ENCODE results near the gene NFIX. TPM values are rescaled to one million over a fixed set of nuclear protein-coding genes. Genes with fewer than 3 reads are reported as not detected.
A peak's percentile ranks its signal among the peaks of the same experiment; 100 is the strongest.

The NFIX gene
- total and polyA plus RNA-seq, 2 of the 13 experiments (the other 11 are each of a cell fraction or from before 2014, with no cell fraction given): 3.4 to 5.4 TPM

- TF ChIP-seq, protein P1, sequence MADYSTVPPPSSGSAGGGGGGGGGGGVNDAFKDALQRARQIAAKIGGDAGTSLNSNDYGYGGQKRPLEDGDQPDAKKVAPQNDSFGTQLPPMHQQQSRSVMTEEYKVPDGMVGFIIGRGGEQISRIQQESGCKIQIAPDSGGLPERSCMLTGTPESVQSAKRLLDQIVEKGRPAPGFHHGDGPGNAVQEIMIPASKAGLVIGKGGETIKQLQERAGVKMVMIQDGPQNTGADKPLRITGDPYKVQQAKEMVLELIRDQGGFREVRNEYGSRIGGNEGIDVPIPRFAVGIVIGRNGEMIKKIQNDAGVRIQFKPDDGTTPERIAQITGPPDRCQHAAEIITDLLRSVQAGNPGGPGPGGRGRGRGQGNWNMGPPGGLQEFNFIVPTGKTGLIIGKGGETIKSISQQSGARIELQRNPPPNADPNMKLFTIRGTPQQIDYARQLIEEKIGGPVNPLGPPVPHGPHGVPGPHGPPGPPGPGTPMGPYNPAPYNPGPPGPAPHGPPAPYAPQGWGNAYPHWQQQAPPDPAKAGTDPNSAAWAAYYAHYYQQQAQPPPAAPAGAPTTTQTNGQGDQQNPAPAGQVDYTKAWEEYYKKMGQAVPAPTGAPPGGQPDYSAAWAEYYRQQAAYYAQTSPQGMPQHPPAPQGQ (CRISPR knock-in tag; IDR thresholded peaks at IDR 0.05; ENCODE audit: borderline replicate concordance): no peak
- TF ChIP-seq EZH2 (conservative IDR thresholded peaks at IDR 0.05; ENCODE audit: low read depth, low read length) (no peak), MEIS2 (CRISPR knock-in tag; IDR thresholded peaks at IDR 0.05) (peak; percentile 57; the same call in 1 of the 2 replicates), PHB2 (IDR thresholded peaks at IDR 0.05; ENCODE audit: partially characterized antibody) (no peak), ZNF703 (CRISPR knock-in tag; IDR thresholded peaks at IDR 0.05; ENCODE audit: borderline replicate concordance) (no peak), NAIF1 (CRISPR knock-in tag; IDR thresholded peaks at IDR 0.05; ENCODE audit: borderline replicate concordance) (no peak), ZNF33B (CRISPR knock-in tag; IDR thresholded peaks at IDR 0.05) (no peak), TCF12 (IDR thresholded peaks at IDR 0.05) (no peak), TCF12 (CRISPR knock-in tag; IDR thresholded peaks at IDR 0.05) (peak; percentile 18; the same call in 1 of the 2 replicates), GATA4 (IDR thresholded peaks at IDR 0.05; ENCODE audit: borderline replicate concordance, low read depth) (no peak), RAD21 (CRISPR knock-in tag; IDR thresholded peaks at IDR 0.05) (peak; percentile 97), CSRNP2 (CRISPR knock-in tag; conservative IDR thresholded peaks at IDR 0.05; ENCODE audit: low read depth) (no peak), ARNTL (CRISPR knock-in tag; IDR thresholded peaks at IDR 0.05) (0 out of 2 replicates have a peak, but pooled peaks have one; percentile 33), ELF3 (CRISPR knock-in tag; IDR thresholded peaks at IDR 0.05) (peak; percentile 56; the same call in 1 of the 2 replicates), SMYD3 (CRISPR knock-in tag; IDR thresholded peaks at IDR 0.05) (no peak; the same call in 1 of the 2 replicates), MIER3 (CRISPR knock-in tag; IDR thresholded peaks at IDR 0.05; ENCODE audit: borderline replicate concordance) (peak; percentile 39; the same call in 1 of the 2 replicates), HDAC2 (CRISPR knock-in tag; IDR thresholded peaks at IDR 0.05) (0 out of 2 replicates have a peak, but pooled peaks have one; percentile 27)
- TF ChIP-seq, protein P2, sequence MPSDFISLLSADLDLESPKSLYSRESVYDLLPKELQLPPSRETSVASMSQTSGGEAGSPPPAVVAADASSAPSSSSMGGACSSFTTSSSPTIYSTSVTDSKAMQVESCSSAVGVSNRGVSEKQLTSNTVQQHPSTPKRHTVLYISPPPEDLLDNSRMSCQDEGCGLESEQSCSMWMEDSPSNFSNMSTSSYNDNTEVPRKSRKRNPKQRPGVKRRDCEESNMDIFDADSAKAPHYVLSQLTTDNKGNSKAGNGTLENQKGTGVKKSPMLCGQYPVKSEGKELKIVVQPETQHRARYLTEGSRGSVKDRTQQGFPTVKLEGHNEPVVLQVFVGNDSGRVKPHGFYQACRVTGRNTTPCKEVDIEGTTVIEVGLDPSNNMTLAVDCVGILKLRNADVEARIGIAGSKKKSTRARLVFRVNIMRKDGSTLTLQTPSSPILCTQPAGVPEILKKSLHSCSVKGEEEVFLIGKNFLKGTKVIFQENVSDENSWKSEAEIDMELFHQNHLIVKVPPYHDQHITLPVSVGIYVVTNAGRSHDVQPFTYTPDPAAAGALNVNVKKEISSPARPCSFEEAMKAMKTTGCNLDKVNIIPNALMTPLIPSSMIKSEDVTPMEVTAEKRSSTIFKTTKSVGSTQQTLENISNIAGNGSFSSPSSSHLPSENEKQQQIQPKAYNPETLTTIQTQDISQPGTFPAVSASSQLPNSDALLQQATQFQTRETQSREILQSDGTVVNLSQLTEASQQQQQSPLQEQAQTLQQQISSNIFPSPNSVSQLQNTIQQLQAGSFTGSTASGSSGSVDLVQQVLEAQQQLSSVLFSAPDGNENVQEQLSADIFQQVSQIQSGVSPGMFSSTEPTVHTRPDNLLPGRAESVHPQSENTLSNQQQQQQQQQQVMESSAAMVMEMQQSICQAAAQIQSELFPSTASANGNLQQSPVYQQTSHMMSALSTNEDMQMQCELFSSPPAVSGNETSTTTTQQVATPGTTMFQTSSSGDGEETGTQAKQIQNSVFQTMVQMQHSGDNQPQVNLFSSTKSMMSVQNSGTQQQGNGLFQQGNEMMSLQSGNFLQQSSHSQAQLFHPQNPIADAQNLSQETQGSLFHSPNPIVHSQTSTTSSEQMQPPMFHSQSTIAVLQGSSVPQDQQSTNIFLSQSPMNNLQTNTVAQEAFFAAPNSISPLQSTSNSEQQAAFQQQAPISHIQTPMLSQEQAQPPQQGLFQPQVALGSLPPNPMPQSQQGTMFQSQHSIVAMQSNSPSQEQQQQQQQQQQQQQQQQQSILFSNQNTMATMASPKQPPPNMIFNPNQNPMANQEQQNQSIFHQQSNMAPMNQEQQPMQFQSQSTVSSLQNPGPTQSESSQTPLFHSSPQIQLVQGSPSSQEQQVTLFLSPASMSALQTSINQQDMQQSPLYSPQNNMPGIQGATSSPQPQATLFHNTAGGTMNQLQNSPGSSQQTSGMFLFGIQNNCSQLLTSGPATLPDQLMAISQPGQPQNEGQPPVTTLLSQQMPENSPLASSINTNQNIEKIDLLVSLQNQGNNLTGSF (CRISPR knock-in tag; IDR thresholded peaks at IDR 0.05): no peak
- TF ChIP-seq, protein P3, sequence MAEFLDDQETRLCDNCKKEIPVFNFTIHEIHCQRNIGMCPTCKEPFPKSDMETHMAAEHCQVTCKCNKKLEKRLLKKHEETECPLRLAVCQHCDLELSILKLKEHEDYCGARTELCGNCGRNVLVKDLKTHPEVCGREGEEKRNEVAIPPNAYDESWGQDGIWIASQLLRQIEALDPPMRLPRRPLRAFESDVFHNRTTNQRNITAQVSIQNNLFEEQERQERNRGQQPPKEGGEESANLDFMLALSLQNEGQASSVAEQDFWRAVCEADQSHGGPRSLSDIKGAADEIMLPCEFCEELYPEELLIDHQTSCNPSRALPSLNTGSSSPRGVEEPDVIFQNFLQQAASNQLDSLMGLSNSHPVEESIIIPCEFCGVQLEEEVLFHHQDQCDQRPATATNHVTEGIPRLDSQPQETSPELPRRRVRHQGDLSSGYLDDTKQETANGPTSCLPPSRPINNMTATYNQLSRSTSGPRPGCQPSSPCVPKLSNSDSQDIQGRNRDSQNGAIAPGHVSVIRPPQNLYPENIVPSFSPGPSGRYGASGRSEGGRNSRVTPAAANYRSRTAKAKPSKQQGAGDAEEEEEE (CRISPR knock-in tag; IDR thresholded peaks at IDR 0.05; ENCODE audit: borderline replicate concordance): no peak
These were observed 11.6 kb upstream of the NFIX start (continued) for GRCh38 chr19:12983542-12984142.
